GM21825 (cell line): Measurements from ENCODE around the gene PPP4C.
A peak's percentile ranks its signal among the peaks of the same experiment; 100 is the strongest.

ENCODE experiments used
- ATAC-seq: cut with Tn5 transposase; IDR thresholded peaks from one replicate; pipeline ENCODE4 v1.9.1; 2021; ENCODE audit warnings: mild to moderate bottlenecking, moderate library complexity; ENCODE audit not compliant: unreplicated experiment

The PPP4C gene

GRCh38 chr16:30054959-30055553, 20.7 kb upstream of the PPP4C start:
- no peak for ATAC-seq

GRCh38 chr16:30060346-30060745, 15.4 kb upstream of the PPP4C start:
- ATAC-seq = no peak

- no peak for ATAC-seq
Measured at GRCh38 chr16:30060836-30061554, 14.8 kb upstream of the PPP4C start.

GRCh38 chr16:30063278-30063892, 12.4 kb upstream of the PPP4C start:
- ATAC-seq = no peak

GRCh38 chr16:30063893-30064728, 11.7 kb upstream of the PPP4C start:
- ATAC-seq = peak; percentile 34

GRCh38 chr16:30064729-30065101, 11.1 kb upstream of the PPP4C start:
- no peak for ATAC-seq

GRCh38 chr16:30065102-30065942, 10.5 kb upstream of the PPP4C start, which contains the start of gene ALDOA:
TSS of gene ALDOA (plus strand) at chr16:30065760. CDS start at chr16:30066898, 1,138 bp downstream.
- peak; percentile 74 for ATAC-seq

GRCh38 chr16:30065943-30066760, 9.6 kb upstream of the PPP4C start:
- ATAC-seq = no peak

GRCh38 chr16:30066761-30067583, 8.8 kb upstream of the PPP4C start:
- ATAC-seq = no peak

- no peak for ATAC-seq
Measured at GRCh38 chr16:30067584-30067916, 8.2 kb upstream of the PPP4C start.

- ATAC-seq = no peak
Measured at GRCh38 chr16:30068333-30068732, 7.5 kb upstream of the PPP4C start.

- ATAC-seq = no peak
Measured at GRCh38 chr16:30068750-30069610, 6.8 kb upstream of the PPP4C start.

- ATAC-seq = no peak
Measured at GRCh38 chr16:30069611-30070462, 6.0 kb upstream of the PPP4C start.

- no peak for ATAC-seq
Measured at GRCh38 chr16:30070490-30070889, 5.3 kb upstream of the PPP4C start.

- ATAC-seq = peak; percentile 14
Measured at GRCh38 chr16:30076276-30076791, 540 bp downstream of the PPP4C start.

GRCh38 chr16:30077656-30078055, 1.9 kb downstream of the PPP4C start:
- no peak for ATAC-seq

GRCh38 chr16:30078744-30079143, 3.0 kb downstream of the PPP4C start:
- no peak for ATAC-seq
